Uterus (tissue), 2 donors: ENCODE results near the gene KLF7.

Experiments used
- CTCF ChIP-seq, 4 experiments: fragments of 200-600 bp in 2 of 4; fragments of 450-650 bp in 2 of 4; sonication (generic) in 2 of 4; IDR thresholded peaks; one replicate each; pipeline ENCODE4 v1.5.1; 2016 to 2019; ENCODE audit warnings: antibody characterized with exemption in 4 of 4, mild to moderate bottlenecking in 2 of 4, moderate library complexity in 1 of 4
- POLR2A ChIP-seq, 2 donors: fragments of 450-650 bp; IDR thresholded peaks; one replicate each; pipeline ENCODE4 v1.6.1; 2016; ENCODE audit warnings: antibody characterized with exemption in 2 of 2, mild to moderate bottlenecking in 1 of 2, moderate library complexity in 1 of 2

- TF ChIP-seq CTCF (IDR thresholded peaks at IDR 0.05) (no peak), POLR2A (IDR thresholded peaks at IDR 0.05) (no peak)
Measured at GRCh38 chr2:207184348-207184747, 18.6 kb upstream of the KLF7 start.
